Mammary epithelial cell (primary cell): Measurements from ENCODE around the gene EFR3B.

Experiments used
- EZH2 ChIP-seq: IDR thresholded peaks from 2 replicates; pipeline ENCODE4 v1.6.1; 2012; ENCODE audit warnings: low read length, inconsistent platforms, borderline replicate concordance
- TF ChIP-seq, protein P1 (sequence below), 2 donors: IDR thresholded peaks in 1 of 2; conservative IDR thresholded peaks in 1 of 2; 2 replicates each; pipeline ENCODE4 v1.5.1; 2011 to 2012; ENCODE audit warnings: inconsistent platforms in 2 of 2, low read length in 2 of 2, mild to moderate bottlenecking in 2 of 2, control low read depth in 1 of 2, low read depth in 1 of 2; ENCODE audit not compliant: insufficient read depth in 1 of 2; ENCODE audit errors: extremely low read depth in 1 of 2

DNA sequence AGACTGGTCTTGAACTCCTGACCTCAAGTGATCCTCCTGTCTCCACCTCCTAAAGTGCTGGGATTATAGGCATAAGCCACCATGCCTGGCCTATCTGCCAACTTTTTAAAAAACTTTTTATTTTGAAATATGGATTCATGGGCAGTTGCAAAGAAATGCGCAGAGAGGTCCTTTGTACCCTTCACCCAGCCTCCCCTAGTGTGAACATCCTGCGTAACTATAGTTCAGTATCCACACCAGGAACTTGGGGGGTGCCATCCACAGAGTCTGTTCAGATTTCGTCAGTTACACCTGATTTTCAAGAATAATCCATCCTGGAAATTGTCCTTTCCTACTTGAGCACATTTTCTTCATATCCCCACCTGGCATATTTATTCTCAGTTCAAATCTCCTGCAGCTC, 33.0 kb downstream of the EFR3B start:
- TF ChIP-seq, protein P1, sequence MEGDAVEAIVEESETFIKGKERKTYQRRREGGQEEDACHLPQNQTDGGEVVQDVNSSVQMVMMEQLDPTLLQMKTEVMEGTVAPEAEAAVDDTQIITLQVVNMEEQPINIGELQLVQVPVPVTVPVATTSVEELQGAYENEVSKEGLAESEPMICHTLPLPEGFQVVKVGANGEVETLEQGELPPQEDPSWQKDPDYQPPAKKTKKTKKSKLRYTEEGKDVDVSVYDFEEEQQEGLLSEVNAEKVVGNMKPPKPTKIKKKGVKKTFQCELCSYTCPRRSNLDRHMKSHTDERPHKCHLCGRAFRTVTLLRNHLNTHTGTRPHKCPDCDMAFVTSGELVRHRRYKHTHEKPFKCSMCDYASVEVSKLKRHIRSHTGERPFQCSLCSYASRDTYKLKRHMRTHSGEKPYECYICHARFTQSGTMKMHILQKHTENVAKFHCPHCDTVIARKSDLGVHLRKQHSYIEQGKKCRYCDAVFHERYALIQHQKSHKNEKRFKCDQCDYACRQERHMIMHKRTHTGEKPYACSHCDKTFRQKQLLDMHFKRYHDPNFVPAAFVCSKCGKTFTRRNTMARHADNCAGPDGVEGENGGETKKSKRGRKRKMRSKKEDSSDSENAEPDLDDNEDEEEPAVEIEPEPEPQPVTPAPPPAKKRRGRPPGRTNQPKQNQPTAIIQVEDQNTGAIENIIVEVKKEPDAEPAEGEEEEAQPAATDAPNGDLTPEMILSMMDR (conservative IDR thresholded peaks at IDR 0.05 in 1 of 2, IDR thresholded peaks at IDR 0.05 in 1 of 2; ENCODE audit: extremely low read depth in 1 of 2, insufficient read depth in 1 of 2, low read depth in 1 of 2, low read length in 2 of 2): no peak
- TF ChIP-seq EZH2: no peak
